ENCODE measurements around the gene ITPR1.

GRCh38 chr3:4589475-4590097 is 96.4 kb downstream of the ITPR1 start:
- TF ChIP-seq CTCF (IDR thresholded peaks at IDR 0.05; ENCODE audit: poor library complexity, severe bottlenecking): no peak
- no peak for TF ChIP-seq RAD21 (conservative IDR thresholded peaks at IDR 0.05)
- no peak for TF ChIP-seq EZH2 (IDR thresholded peaks at IDR 0.05; ENCODE audit: borderline replicate concordance, insufficient read depth, low read length, poor library complexity, severe bottlenecking)
- TF ChIP-seq EP300 (conservative IDR thresholded peaks at IDR 0.05; ENCODE audit: poor library complexity, severe bottlenecking): no peak

Measured in neural cell (in vitro differentiated cells).